HCT116 (cell line): ENCODE measurements around the gene MAGEA6.
"Not testable (repeated sequence)": the region's sequence is repeated elsewhere in the genome, so short reads cannot be mapped to it uniquely, and the experiment has no call there.

Source experiments
- CEBPB ChIP-seq: IDR thresholded peaks from 2 replicates; pipeline ENCODE4 v1.6.1; 2012; ENCODE audit warnings: low read depth
- CTCF ChIP-seq, 3 experiments: fragments of 200-600 bp in 1 of 3; sonication (generic) in 1 of 3; IDR thresholded peaks in 2 of 3; conservative IDR thresholded peaks in 1 of 3; 2 replicates each; pipeline ENCODE4 v1.5.1; 2012 to 2017; ENCODE audit warnings: low read depth in 2 of 3, low read length in 2 of 3, antibody characterized with exemption in 1 of 3, borderline replicate concordance in 1 of 3, control low read depth in 1 of 3, mild to moderate bottlenecking in 1 of 3, mixed read lengths in 1 of 3, mixed run types in 1 of 3, moderate library complexity in 1 of 3; ENCODE audit not compliant: insufficient read depth in 1 of 3
- EGR1 ChIP-seq: IDR thresholded peaks from 2 replicates; pipeline ENCODE4 v1.6.1; 2012; ENCODE audit warnings: low read depth
- ELF1 ChIP-seq: IDR thresholded peaks from 2 replicates; pipeline ENCODE4 v1.6.1; 2012; ENCODE audit warnings: low read depth, borderline replicate concordance
- FOSL1 ChIP-seq: IDR thresholded peaks from 2 replicates; pipeline ENCODE4 v1.6.1; 2012; ENCODE audit warnings: low read depth
- POLR2A ChIP-seq: IDR thresholded peaks from 2 replicates; pipeline ENCODE4 v1.7.0; 2011; ENCODE audit warnings: borderline replicate concordance; ENCODE audit not compliant: insufficient read depth, insufficient read length; ENCODE audit errors: extremely low read depth
- POLR2AphosphoS5 ChIP-seq: IDR thresholded peaks from 2 replicates; pipeline ENCODE4 v1.6.1; 2011; ENCODE audit warnings: mild to moderate bottlenecking, low read depth, low read length, moderate library complexity
- RAD21 ChIP-seq: IDR thresholded peaks from 2 replicates; pipeline ENCODE4 v1.6.1; 2012; ENCODE audit warnings: low read depth, mild to moderate bottlenecking
- SP1 ChIP-seq: IDR thresholded peaks from 2 replicates; pipeline ENCODE4 v1.6.1; 2012; ENCODE audit warnings: low read depth

DNA sequence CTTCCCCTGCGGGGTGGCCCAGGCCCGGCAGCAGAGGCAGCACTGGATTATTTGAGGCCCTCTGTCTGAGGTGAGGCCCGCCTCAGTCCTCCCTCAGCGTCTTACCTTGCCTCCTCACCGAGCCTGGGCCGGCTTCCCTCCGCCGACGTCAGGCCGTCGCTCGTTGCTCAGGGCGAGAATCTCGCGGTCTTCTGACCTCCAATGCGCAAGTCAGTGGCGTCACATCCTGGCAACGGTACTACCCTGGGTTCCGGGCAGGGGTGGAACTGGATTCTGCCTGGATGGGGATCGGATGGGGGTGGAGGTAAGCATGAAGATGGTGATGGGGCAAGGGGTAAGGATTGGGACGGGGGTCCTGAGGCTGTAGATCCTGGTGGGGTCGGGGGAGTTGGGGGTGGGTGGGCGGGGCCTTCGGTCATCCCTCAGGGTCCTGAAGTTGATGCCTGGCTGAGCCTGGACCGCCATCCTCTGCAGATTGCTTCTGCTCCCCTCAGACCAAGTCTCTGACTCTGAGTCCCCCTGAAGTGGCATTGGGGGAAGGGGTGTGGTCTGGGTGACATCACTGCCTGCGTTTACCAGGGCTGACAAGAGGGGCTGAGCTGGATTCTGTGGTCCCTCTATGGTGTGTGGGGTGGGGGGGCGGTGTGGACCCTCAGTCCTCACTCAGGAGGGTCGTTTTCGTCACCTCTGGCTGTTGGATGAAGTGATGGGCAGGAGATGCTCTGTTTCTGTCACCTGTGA is at the start of gene MAGEA6:
- not testable (repeated sequence) for TF ChIP-seq CTCF (IDR thresholded peaks at IDR 0.05 in 2 of 3, conservative IDR thresholded peaks at IDR 0.05 in 1 of 3; ENCODE audit: borderline replicate concordance in 1 of 3, insufficient read depth in 1 of 3, low read depth in 2 of 3, low read length in 2 of 3); RAD21; POLR2A; EGR1; ELF1; CEBPB; POLR2AphosphoS5; SP1; FOSL1
